ENCODE measurements around the gene EWSR1. TPM values are rescaled to one million over a fixed set of nuclear protein-coding genes. Genes with fewer than 3 reads are reported as not detected.
A peak's percentile ranks its signal among the peaks of the same experiment; 100 is the strongest.

The EWSR1 gene
- total RNA-seq, 1 donor from 2014 or later, result 355 TPM

GRCh38 chr22:29266564-29267461 lies 1.3 kb upstream of the EWSR1 start:
- Mint-ChIP-seq H3K4me1 (ENCODE audit: low read depth, unreplicated experiment) (peaks cover 27% of the 10 kb centered on the region), H3K27me3 (ENCODE audit: unreplicated experiment) (peaks cover 9% of the 10 kb centered on the region), H3K36me3 (ENCODE audit: unreplicated experiment) (peaks cover 9% of the 10 kb centered on the region), H3K9me3 (ENCODE audit: unreplicated experiment) (peaks cover 12% of the 10 kb centered on the region), H3K27ac (ENCODE audit: unreplicated experiment) (peak overlapping the region; percentile 71), H3K4me3 (ENCODE audit: unreplicated experiment) (peak overlapping the region; percentile 92)
- DNase-seq, result peak; percentile 50
- TF ChIP-seq CTCF (IDR thresholded peaks at IDR 0.05; ENCODE audit: partially characterized antibody, unreplicated experiment), result no peak

DNA sequence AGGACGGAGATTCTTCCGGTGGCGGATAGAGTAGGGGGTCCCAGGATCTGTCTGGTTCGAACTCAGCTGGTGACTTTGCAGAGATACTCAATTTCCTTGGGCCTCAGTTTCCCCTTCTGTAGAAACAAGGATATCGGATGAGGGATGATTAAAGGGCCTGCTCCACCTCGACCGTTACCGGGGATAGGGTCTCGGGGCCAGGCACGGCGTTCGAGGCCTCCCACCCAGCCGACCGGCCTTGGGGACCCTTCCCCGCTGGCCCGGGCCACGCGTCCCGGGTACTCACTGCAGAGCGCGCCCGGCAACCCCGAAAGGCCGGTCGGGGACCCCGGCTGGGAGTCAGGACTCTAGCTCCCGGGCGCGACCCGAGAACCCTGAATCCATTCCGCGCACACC lies 608 bp upstream of the EWSR1 start:
- H3K4me1 Mint-ChIP-seq (ENCODE audit: low read depth, unreplicated experiment), result peaks cover 32% of the 10 kb centered on the region
- H3K27ac Mint-ChIP-seq (ENCODE audit: unreplicated experiment), result peak overlapping the region; percentile 99
- H3K36me3 Mint-ChIP-seq (ENCODE audit: unreplicated experiment), result peaks cover 9% of the 10 kb centered on the region
- peaks cover 13% of the 10 kb centered on the region for H3K9me3 Mint-ChIP-seq (ENCODE audit: unreplicated experiment)
- peak overlapping the region; percentile 92 for H3K4me3 Mint-ChIP-seq (ENCODE audit: unreplicated experiment)
- TF ChIP-seq CTCF (IDR thresholded peaks at IDR 0.05; ENCODE audit: partially characterized antibody, unreplicated experiment), result no peak
- DNase-seq, result no peak
- H3K27me3 Mint-ChIP-seq (ENCODE audit: unreplicated experiment), result peaks cover 9% of the 10 kb centered on the region

GRCh38 chr22:29268511-29269229 lies 602 bp downstream of the EWSR1 start:
- Mint-ChIP-seq H3K4me3 (ENCODE audit: unreplicated experiment) (peak overlapping the region; percentile 98), H3K36me3 (ENCODE audit: unreplicated experiment) (peaks cover 9% of the 10 kb centered on the region), H3K9me3 (ENCODE audit: unreplicated experiment) (peaks cover 13% of the 10 kb centered on the region), H3K4me1 (ENCODE audit: low read depth, unreplicated experiment) (peaks cover 38% of the 10 kb centered on the region), H3K27me3 (ENCODE audit: unreplicated experiment) (peaks cover 9% of the 10 kb centered on the region), H3K27ac (ENCODE audit: unreplicated experiment) (peak overlapping the region; percentile 99)
- peak; percentile 59 for DNase-seq
- no peak for TF ChIP-seq CTCF (IDR thresholded peaks at IDR 0.05; ENCODE audit: partially characterized antibody, unreplicated experiment)

DNA sequence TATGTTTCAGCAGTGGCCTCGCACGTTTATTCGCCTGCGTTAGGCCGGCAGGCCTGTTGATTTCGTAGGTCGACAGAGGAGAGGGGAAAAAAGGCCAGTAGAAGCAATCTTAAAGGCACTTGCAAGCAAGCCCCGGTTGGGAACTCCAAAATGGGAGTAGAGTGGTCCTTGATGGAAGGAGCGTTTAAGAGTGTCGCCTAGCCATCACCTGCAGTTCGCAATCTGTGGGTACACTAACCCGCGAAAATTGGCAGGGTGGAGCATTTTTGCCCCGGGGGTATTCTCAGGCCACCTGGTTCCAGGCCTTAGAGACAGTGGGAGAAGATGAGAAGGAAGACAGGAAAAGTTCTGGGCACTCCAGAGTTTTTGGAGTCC lies 1.1 kb downstream of the EWSR1 start:
- peaks cover 13% of the 10 kb centered on the region for H3K9me3 Mint-ChIP-seq (ENCODE audit: unreplicated experiment)
- peaks cover 38% of the 10 kb centered on the region for H3K4me1 Mint-ChIP-seq (ENCODE audit: low read depth, unreplicated experiment)
- no peak for DNase-seq
- no peak for TF ChIP-seq CTCF (IDR thresholded peaks at IDR 0.05; ENCODE audit: partially characterized antibody, unreplicated experiment)
- peaks cover 9% of the 10 kb centered on the region for H3K27me3 Mint-ChIP-seq (ENCODE audit: unreplicated experiment)
- peaks cover 9% of the 10 kb centered on the region for H3K36me3 Mint-ChIP-seq (ENCODE audit: unreplicated experiment)
- peak overlapping the region; percentile 80 for H3K27ac Mint-ChIP-seq (ENCODE audit: unreplicated experiment)
- H3K4me3 Mint-ChIP-seq (ENCODE audit: unreplicated experiment), result peak overlapping the region; percentile 97

All from glutamatergic neuron (in vitro differentiated cells).